Measurements from ENCODE around the gene CSPG4.
"Not testable (repeated sequence)": the region's sequence is repeated elsewhere in the genome, so short reads cannot be mapped to it uniquely, and the experiment has no call there.

CSPG4 gene, protein sequence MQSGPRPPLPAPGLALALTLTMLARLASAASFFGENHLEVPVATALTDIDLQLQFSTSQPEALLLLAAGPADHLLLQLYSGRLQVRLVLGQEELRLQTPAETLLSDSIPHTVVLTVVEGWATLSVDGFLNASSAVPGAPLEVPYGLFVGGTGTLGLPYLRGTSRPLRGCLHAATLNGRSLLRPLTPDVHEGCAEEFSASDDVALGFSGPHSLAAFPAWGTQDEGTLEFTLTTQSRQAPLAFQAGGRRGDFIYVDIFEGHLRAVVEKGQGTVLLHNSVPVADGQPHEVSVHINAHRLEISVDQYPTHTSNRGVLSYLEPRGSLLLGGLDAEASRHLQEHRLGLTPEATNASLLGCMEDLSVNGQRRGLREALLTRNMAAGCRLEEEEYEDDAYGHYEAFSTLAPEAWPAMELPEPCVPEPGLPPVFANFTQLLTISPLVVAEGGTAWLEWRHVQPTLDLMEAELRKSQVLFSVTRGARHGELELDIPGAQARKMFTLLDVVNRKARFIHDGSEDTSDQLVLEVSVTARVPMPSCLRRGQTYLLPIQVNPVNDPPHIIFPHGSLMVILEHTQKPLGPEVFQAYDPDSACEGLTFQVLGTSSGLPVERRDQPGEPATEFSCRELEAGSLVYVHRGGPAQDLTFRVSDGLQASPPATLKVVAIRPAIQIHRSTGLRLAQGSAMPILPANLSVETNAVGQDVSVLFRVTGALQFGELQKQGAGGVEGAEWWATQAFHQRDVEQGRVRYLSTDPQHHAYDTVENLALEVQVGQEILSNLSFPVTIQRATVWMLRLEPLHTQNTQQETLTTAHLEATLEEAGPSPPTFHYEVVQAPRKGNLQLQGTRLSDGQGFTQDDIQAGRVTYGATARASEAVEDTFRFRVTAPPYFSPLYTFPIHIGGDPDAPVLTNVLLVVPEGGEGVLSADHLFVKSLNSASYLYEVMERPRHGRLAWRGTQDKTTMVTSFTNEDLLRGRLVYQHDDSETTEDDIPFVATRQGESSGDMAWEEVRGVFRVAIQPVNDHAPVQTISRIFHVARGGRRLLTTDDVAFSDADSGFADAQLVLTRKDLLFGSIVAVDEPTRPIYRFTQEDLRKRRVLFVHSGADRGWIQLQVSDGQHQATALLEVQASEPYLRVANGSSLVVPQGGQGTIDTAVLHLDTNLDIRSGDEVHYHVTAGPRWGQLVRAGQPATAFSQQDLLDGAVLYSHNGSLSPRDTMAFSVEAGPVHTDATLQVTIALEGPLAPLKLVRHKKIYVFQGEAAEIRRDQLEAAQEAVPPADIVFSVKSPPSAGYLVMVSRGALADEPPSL (N-terminal part only)

DNA sequence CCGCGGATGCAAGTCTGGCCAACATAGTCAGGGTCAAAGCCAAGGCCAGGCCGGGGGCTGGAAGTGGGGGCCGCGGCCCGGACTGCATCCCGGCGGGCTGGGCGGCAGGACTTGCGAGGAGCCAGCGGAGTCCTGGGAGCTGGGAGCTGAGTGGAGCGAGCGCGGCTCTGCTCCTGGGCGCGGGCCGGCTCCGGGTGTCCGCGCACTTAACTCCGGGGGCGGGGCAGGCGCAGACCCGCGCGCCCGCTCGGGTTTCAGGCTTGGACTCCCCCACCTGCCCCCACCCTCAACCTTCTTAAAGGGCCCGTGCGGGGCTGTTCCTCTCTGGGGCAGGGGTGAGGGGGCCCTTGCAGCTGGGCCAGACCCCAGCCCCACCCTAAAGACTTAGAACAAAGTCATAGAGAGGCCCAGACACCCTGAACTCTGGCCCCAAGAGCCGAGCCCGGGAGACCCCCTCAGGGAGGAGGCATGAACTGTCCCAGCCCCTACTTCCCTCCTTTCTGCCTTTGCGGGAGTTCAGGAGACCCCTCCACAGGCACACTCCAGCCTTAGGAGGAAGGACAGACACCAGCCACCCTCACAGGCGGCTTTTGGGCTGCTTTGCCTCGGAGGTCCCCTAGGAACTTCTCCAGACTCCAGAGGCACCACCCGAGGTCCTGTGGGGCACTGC lies at the start of gene CSPG4:
Gene CSPG4 (minus strand): TSS at position 181 of the 670 bp plus-strand sequence. CDS start 93 bp downstream, at position 88.
- DNase-seq, result no peak

DNA sequence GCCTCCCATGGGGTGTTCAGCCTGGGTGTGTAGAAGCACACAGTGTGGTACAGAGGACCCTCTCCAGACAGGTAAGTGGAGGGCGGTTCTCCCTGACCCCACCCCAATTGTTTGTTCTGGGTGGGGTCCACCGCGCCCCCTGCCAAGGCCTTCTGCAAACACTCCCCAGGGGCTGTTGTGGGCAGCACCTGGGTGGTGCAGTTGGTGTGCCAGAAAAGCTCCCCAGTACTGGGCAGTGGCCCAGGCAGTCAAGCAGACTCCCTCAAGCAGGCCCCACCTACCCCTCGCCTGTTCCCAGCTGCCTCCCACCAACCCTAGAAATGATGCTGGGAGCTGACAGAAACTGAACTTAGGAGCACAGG lies 49.7 kb upstream of the CSPG4 start:
- not testable (repeated sequence) for DNase-seq

- DNase-seq, result no peak
Observed at GRCh38 chr15:75761446-75762356, 49.1 kb upstream of the CSPG4 start.

GRCh38 chr15:75760704-75761435 lies 48.2 kb upstream of the CSPG4 start:
- DNase-seq, result no peak

DNA sequence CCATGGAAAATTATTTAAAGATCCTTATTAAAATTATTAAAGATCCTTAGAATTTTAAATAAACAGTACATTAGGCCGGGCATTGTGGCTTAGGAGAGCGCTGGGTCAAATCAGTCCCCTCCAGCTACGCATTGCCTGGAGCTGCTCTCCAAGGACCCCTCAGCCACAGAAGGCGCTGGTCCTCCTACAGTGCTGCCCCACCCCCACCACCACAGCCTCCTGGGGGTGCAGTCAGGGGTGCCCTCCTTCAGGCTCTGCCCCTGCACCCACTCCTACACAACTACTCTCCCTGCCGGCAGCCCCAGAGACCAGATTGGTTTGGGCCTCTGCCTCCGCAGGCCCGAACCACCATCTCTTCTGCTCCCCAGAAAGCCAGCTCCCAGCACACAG lies 47.5 kb upstream of the CSPG4 start:
- not testable (repeated sequence) for DNase-seq

DNA sequence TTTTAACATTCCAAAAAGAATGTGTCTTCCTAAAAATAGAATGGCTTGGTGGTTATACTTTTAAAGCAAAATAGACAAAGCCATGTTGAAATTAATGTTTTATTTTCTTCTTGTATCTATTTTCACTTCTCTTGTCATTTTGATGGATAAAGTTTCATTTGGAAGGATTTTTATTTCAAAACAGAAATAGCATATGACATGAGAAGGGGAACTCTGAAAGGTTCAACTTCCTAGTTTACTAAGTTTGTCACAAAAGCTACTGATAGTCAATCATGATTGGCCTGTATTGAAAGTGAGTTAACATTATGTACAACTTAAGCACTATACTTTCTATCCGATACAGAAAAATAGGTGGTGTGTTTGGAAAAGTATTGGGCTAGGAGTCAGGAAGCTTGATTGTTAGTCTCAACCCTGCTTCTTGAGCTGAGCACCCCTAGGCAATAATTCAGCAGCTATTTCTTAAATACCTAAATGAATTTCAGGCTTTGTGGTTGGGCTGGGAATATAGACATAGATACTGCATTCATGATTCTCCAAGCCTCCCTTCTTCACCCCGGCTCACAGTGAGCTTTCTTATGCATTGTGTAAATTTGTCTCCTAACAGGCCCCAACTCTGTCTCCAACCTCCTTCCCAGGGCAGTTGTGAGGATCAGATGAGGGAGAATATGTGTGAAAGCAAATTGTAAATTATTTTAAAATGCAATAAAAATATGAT lies 46.9 kb upstream of the CSPG4 start:
- no peak for DNase-seq

DNA sequence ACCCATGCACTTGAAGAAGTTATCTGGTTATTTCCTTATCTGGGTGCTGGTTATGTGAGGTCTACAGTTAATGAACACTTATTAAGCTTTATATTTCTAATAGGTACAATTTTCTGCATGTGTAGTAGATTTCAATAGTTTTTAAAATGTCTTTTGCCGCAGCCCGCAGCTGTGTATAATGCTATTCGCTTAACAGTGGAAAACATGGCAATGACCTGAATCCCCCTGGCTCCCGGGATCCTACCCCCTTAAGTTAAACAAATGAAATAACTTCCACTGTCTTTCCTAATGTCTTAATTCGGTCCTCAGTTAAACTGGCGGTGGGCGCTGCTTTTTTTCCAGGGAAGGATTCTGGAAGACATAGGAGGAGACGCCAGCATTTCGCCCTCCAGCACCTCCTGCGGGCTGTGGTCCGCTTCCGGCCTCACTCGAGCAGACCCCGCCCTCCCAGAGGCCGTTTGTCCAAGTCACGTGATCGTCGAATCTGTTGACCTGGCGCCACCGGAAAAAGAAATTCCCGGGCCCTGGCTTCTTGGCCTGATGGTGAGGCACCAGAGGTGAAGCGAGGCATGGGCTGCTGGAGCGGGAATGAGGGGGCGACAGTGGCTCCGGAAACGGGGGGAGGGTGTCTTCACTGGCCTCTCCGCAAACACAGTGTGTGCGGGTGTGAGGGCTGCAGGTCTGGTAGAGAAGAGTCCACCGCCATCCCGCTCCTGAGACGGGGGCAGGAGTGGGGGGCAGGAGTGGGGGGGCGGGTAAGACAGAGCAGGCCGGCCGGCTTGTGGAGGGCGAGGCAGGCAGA lies 45.6 kb upstream of the CSPG4 start:
- DNase-seq, result peak; percentile 79

DNA sequence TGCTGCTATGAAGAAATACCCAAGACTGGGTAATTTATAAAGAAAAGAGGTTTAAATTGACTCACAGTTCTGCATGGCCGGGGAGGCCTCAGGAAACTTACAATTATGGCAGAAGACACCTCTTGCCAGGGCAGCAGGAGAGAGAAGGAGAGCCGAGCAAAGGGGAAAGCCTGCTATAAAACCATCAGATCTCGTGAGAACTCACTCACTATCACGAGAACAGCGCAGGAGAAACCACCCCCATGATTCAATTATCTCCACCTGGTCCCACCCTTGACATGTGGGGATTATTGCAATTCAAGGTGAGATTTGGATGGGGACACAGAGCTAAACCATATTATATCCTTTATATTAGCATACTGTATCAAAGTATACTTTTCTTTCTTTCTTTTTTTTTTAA lies 42.2 kb upstream of the CSPG4 start:
- not testable (repeated sequence) for DNase-seq

- DNase-seq, result no peak
Observed at GRCh38 chr15:75753145-75753544, 40.5 kb upstream of the CSPG4 start.

GRCh38 chr15:75751891-75752290 lies 39.2 kb upstream of the CSPG4 start:
- no peak for DNase-seq

DNA sequence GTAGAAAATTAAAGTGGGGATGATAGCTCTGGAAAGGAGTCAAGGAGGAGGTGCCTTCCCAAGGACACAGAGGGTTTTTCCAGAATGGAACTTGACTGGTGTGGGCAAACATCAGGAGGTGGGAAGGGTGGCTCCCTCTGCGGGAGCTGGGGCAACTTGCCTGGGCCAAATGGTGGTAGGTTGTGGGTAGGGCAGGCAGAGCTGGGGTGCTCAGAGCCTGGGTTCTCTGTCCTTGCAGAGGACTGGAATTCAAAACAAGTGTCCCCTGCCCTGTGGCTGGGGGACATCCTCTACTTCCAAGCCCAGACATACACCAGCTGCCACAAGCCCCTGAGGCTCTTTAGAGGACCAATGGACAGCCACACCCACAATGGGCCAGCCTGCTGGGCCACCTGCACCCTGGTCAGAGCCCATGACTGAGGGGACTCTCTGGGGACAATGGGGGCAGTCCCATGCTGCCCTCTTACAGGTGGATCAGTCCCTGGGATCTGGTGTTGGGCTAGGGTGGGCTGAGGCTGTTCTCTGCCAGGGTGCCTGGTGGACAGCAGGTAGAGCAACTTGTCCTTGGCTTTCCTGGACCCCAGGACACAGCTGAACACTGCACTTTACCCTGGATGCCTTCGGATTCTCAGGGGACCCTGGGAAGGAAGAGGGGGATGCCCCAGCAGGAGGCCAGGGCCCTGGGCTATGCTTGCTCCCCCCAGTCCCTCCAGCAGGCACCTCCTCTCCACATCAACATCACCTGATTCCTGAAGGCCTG lies 38.6 kb upstream of the CSPG4 start:
- DNase-seq, result no peak

DNA sequence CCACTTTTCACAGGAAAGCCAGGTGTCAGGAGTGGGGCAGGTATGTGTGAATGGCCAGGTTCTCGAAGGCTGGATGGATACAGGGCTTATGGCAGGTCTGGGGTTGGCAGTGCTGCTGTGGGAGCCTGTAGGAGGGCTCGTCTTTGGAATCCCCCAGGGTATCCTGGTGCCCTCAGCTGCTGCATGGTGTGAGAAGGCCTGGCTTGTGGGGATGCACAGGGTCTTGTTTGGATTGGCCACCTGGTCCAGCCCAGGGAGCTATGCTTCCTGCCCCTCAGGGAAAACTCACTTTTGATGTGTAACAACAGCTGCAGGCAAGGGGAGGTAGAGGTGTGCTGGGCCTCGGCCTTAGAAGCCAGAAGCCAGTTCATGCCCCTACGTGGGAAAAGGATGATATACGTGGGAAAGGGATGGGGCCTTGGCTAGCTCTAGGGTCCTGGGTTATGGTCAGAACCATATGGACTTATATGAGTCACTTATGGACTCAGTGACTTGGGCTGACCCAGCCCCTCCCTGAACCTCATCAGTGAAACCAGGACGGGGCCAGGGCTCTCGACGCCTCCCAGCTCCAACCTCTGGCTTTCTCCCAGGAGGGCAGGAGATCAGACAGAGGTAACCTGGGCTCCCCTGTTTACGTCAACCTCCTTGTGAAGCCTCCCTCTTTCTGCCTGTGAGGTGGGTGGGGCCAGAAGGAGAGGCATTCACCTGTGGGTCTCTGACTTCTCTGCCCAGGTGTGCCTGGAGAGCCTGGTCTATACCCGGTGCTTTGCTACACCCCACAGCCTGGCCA lies 37.8 kb upstream of the CSPG4 start:
- DNase-seq, result no peak

- DNase-seq, result no peak
Observed at GRCh38 chr15:75749820-75750219, 37.2 kb upstream of the CSPG4 start.

- not testable (repeated sequence) for DNase-seq
Observed at GRCh38 chr15:75748882-75749281, 36.2 kb upstream of the CSPG4 start.

DNA sequence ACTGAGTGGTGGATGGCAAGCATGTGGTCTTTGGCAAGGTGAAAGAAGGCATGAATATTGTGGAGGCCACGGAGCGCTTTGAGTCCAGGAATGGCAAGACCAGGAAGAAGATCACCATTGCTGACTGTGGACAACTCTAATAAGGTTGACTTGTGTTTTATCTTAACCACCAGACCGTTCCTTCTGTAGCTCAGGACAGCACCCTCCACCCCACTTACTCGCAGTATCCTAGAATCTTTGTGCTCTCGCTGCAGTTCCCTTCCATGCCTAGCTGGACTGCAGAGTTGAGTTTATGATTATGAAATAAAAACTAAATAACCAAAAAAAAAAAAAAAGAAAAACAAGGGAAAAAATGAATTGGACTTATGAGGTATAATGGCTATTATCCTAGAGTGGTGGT lies 34.5 kb upstream of the CSPG4 start:
- DNase-seq, result not testable (repeated sequence)

DNA sequence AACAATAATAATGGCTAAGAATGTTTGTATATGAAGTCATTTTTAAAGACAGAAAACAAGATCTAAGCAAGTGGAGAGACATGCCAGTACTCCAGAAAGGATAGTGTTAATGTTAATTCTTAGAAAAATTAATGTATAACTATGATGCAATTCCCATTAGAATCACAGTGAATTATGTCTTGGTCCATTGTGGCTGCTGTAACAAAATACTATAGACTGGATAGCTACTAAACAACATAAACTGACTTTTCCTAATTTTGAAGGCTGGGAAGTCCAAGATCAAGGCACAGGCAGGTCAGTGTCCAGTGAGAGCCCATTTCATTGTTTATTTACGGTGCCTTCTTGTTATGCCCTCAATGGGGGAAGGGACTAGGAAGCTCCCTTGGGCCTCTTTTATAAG lies 32.7 kb upstream of the CSPG4 start:
- DNase-seq, result no peak

DNA sequence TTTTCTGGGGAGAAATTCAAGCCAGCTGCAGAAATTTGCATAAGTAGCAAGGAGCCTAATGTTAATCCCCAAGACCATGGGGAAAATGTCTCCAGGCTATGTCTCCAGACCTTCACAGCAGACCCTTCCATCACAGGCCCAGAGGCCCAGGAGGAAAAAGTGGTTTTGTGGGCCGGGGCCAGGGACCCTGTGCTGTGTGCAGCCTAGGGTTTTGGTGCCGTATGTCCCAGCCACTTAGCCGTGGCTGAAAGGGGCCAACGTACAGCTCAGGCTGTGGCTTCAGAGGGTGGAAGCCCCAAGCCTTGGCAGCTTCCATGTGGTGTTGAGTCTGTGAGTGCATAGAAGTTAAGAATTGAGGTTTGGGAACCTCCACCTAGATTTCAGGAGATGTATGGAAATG lies 29.7 kb upstream of the CSPG4 start:
- not testable (repeated sequence) for DNase-seq
